ENCODE results near the gene IFT81.
"Not testable (repeated sequence)": the region's sequence is repeated elsewhere in the genome, so short reads cannot be mapped to it uniquely, and the experiment has no call there.

IFT81 gene

DNA sequence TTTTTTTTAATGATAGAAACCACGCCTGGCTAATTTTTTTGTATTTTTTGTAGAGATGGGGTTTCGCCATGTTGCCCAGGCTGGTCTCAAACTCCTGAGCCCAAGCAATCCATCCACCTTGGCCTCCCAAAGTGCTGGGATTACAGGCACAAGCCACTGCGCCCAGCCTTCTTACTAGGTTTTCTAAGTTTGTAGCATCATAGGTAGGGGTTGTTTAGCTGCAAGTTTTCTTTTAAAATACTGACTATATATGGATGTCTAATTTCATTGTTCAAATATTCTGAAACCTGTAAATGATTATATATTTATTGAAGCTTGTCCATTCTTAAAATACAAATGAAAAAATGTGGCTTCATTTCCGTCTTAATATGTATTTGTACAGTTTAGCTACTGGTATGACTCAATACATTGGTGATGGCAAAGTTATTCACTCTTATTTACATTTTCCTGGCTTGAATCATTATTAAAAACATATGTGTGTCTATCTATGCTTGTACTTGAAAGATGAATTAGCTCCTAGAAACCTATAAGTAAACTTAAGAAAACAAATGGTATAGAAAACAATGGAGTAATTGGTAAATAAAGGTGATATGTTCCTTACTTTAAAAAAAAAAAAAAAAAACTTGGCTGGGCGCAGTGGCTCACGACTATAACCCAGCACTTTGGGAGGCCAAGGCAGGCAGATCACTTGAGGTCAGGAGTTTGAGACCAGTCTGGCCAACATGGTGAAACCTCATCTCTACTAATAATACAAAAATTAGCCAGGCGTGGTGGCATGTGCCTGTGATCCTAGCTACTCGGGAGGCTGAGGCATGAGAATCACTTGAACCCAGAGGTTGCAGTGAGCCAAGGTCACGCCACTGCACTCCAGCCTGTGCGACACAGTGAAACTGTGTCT is 87.7 kb downstream of the IFT81 start:
- H3K9me3 ChIP-seq (ENCODE audit: low read length); H2AFZ ChIP-seq (ENCODE audit: low read depth, low read length); H3K4me1 ChIP-seq (ENCODE audit: insufficient read depth, low read length); H3K27me3 ChIP-seq (ENCODE audit: insufficient read depth, low read length); H3K4me3 ChIP-seq (ENCODE audit: low read length): not testable (repeated sequence)
- H3K36me3 ChIP-seq (ENCODE audit: insufficient read depth, low read length) = peaks cover 43% of the 10 kb centered on the region

DNA sequence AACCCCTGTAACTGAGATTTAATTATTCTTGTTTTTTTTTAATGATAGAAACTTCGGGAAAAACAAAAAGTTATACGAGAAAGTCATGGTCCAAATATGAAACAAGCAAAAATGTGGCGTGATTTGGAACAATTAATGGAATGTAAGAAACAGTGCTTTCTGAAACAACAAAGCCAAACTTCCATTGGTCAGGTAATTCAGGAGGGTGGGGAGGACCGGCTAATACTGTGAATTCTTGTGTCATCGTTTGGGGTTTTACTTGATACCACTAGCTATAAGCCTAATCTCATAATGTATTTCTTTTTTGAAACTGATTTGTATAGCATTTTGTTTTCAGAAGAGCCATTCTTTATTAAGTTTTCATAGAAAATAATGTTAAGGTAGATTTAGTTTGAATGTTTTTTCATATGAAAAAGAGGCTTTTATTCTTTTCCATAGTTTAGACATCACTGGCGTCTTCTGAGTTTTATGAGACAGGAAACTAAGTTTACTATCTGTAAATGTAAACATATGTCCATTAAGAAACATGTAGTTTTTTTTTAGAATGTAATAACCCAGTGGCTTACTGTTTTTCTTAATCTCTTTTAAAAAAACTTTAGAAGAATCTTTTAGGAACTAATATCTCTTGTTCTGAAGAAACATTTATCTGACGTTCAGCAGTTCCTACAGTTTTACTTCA is 94.0 kb downstream of the IFT81 start:
- Histone ChIP-seq H3K36me3 (ENCODE audit: insufficient read depth, low read length) (peaks cover 37% of the 10 kb centered on the region), H3K9me3 (ENCODE audit: low read length) (no peaks in the 10 kb centered on the region), H3K27me3 (ENCODE audit: insufficient read depth, low read length) (no peaks in the 10 kb centered on the region), H3K4me1 (ENCODE audit: insufficient read depth, low read length) (no peaks in the 10 kb centered on the region), H2AFZ (ENCODE audit: low read depth, low read length) (no peak overlapping the region), H3K4me3 (ENCODE audit: low read length) (no peak overlapping the region)

DNA sequence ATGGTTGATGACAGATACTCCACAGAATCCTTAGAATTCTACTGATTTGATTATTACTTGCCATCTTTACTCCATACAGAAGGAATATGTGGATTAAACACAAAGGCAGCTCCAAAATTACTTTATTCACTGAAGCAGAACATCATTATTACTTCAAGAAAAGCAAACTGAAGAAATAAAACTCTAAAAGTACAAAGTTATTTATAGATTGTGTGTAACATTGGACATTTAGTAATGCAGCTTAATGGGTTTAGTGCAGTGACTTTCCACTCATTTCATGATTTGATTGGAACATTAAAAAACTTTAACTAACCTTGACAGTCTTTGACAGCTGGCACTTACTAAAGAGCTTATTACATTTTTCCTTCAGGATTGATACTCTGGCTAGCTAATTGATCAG is 97.9 kb downstream of the IFT81 start:
- Histone ChIP-seq H3K9me3 (ENCODE audit: low read length) (no peaks in the 10 kb centered on the region), H3K4me1 (ENCODE audit: insufficient read depth, low read length) (no peaks in the 10 kb centered on the region), H3K27me3 (ENCODE audit: insufficient read depth, low read length) (no peaks in the 10 kb centered on the region), H2AFZ (ENCODE audit: low read depth, low read length) (no peak overlapping the region), H3K4me3 (ENCODE audit: low read length) (no peak overlapping the region), H3K36me3 (ENCODE audit: insufficient read depth, low read length) (peaks cover 39% of the 10 kb centered on the region)

DNA sequence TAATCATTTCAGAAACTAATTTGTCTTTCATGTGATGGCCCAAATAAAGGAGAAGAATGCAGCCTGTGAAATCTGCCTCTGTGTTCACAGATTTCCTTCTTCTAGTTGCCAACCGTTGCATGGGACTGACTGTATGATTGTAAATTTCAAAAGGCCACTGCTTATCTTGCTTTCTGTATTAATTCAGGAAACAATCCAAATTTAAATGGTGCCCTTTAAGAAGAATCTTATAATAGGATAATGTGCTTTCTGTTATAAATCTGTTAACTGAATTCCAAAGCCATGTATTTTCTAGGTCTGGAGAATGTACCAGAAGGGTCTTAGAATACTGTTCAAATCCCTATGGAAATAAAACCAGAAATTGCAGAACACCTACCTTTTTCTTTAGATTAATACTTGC is 98.3 kb downstream of the IFT81 start:
- no peak overlapping the region for H3K4me3 ChIP-seq (ENCODE audit: low read length)
- H3K36me3 ChIP-seq (ENCODE audit: insufficient read depth, low read length) = peaks cover 37% of the 10 kb centered on the region
- H3K4me1 ChIP-seq (ENCODE audit: insufficient read depth, low read length) = no peaks in the 10 kb centered on the region
- H2AFZ ChIP-seq (ENCODE audit: low read depth, low read length) = no peak overlapping the region
- no peaks in the 10 kb centered on the region for H3K27me3 ChIP-seq (ENCODE audit: insufficient read depth, low read length)
- H3K9me3 ChIP-seq (ENCODE audit: low read length) = no peaks in the 10 kb centered on the region

DNA sequence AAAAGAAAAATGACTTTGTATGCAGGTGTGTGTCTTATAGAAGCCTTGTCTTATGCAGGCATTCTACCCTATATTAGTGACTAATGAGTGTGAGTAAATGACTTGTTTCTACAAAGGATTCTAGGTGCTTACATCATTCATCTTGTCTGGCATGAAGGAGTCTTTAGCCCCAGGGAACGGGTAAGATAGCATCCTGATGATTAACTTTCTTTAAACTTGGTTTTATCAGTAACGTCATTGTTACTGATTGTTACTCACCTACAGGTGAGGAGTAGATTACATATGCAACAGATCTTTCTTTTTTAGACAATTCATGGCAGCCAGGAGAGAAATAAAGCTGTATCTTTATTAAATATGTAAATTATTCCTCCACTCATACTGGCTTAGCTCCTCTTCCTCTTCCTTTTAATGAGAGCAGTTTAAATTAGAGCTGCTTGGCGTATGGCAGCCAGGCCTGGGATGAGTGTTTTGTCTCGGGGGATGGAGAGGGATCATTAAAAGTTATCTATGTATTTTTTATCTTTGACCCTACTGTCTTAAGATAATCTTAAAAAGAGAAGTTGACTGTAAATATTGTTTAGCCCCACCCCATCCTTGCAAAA is 99.7 kb downstream of the IFT81 start:
- Histone ChIP-seq H3K9me3 (ENCODE audit: low read length) (no peaks in the 10 kb centered on the region), H3K36me3 (ENCODE audit: insufficient read depth, low read length) (peaks cover 35% of the 10 kb centered on the region), H3K27me3 (ENCODE audit: insufficient read depth, low read length) (no peaks in the 10 kb centered on the region), H3K4me1 (ENCODE audit: insufficient read depth, low read length) (no peaks in the 10 kb centered on the region), H2AFZ (ENCODE audit: low read depth, low read length) (no peak overlapping the region), H3K4me3 (ENCODE audit: low read length) (no peak overlapping the region)

DNA sequence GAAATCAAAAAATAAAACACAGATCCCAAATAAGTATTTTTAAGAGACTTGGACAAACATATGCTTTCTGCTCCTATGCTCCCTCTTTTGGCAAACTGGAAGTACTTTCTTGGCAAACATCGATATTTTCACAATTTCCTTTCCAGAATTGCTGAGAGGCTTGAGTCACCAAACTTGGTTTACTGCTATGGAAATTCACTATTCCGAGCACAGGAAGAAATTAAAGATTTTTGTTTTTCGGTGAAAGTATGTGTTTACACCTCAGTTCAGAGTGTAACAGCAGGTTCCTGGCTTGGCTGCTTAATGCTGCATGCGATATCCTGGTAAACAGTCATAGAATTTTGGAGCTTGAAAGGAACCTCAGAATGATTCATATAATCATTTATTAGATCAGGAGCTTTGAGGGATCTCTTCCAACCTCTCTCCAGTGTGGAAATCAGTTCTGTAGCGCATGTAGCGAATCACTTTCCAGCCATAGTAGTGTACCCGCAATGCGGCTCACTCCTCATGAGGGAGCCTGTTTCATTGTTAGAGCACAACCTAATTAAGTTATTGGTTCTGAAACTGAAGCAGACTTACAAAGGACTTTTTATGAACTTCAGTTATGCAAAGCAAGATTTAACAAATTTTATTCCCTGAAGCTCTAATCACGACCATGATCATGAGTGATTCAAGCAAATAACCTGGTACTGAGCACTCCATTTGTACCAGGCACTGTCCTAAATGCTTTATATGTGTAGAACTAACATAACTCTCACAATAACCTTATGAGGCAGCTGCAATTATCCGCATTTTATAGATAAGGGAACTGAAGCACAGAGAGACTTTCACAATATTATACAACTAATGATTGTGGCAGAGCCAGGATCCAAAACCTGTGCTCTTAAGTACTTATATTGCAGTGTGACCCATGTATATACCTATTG is 100.5 kb downstream of the IFT81 start:
- H3K4me1 ChIP-seq (ENCODE audit: insufficient read depth, low read length) = no peaks in the 10 kb centered on the region
- H2AFZ ChIP-seq (ENCODE audit: low read depth, low read length) = no peak overlapping the region
- H3K36me3 ChIP-seq (ENCODE audit: insufficient read depth, low read length) = peaks cover 35% of the 10 kb centered on the region
- H3K9me3 ChIP-seq (ENCODE audit: low read length) = no peaks in the 10 kb centered on the region
- H3K27me3 ChIP-seq (ENCODE audit: insufficient read depth, low read length) = no peaks in the 10 kb centered on the region
- H3K4me3 ChIP-seq (ENCODE audit: low read length) = no peak overlapping the region

DNA sequence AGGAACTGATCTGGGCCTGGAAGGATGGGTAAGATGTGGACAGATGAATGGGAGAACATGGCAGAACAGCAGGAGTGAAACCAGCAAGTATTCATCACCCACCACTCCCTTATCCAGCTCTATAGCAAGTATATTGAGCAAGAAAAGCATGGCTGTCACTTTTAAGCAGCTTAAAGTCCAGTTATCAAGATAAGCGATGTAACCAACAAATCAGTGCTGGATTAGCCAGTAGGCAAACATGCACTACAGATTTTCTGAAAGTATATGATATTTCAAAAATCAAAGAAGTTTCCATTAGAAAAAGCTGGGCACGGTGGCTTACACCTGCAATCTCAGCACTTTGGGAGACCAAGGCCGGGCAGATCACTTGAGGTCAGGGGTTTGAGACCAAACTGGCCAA is 103.0 kb downstream of the IFT81 start:
- no peak overlapping the region for H3K4me3 ChIP-seq (ENCODE audit: low read length)
- H3K4me1 ChIP-seq (ENCODE audit: insufficient read depth, low read length) = no peaks in the 10 kb centered on the region
- H3K9me3 ChIP-seq (ENCODE audit: low read length) = no peaks in the 10 kb centered on the region

DNA sequence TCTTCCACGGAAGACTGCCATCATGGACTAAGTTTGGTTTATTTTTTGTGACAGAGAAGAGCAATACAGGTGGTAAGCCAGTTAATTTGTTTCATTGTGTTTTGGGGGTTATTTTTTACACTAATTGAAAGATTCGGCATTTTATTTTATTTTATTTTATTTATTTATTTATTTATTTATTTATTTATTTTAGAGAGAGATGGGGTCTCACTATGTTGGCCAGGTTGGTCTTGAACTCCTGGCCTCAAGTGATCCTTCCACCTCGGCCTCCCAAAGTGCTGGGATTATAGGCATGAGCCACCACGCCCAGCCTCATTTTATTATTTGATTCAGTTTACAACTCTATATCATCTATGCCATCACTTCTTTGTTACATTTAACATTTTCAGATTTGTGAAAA is 104.2 kb downstream of the IFT81 start:
- H2AFZ ChIP-seq (ENCODE audit: low read depth, low read length); H3K4me1 ChIP-seq (ENCODE audit: insufficient read depth, low read length): not testable (repeated sequence)

More for the DNA sequence above, 103.0 kb downstream of the IFT81 start:
- no peak overlapping the region for H2AFZ ChIP-seq (ENCODE audit: low read depth, low read length)
- no peaks in the 10 kb centered on the region for H3K27me3 ChIP-seq (ENCODE audit: insufficient read depth, low read length)
- H3K36me3 ChIP-seq (ENCODE audit: insufficient read depth, low read length) = peaks cover 18% of the 10 kb centered on the region

DNA sequence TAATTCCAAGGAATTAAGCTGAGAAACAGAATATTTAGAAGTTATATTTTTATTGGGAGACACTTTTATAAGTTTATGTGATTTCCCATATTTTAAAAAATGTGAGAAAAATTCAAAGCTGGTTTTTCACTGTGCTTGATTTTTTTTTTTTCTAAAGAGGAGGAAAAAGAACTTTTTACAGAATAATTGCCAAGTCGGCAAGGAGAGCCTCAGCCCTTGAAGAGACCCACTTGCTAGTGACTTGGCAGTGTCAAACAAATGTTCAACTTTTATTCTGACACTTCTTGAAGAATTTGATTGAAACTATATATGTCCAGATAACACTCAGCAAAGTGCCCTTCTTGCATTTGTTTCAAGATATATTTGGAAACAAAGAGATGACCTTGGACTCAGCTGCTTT is 104.6 kb downstream of the IFT81 start:
- Histone ChIP-seq H3K4me3 (ENCODE audit: low read length) (no peak overlapping the region), H3K27me3 (ENCODE audit: insufficient read depth, low read length) (no peaks in the 10 kb centered on the region), H3K9me3 (ENCODE audit: low read length) (no peaks in the 10 kb centered on the region), H3K36me3 (ENCODE audit: insufficient read depth, low read length) (peaks cover 13% of the 10 kb centered on the region), H3K4me1 (ENCODE audit: insufficient read depth, low read length) (peaks cover 8% of the 10 kb centered on the region), H2AFZ (ENCODE audit: low read depth, low read length) (no peak overlapping the region)

More for the DNA sequence above, 104.2 kb downstream of the IFT81 start:
- peaks cover 15% of the 10 kb centered on the region for H3K36me3 ChIP-seq (ENCODE audit: insufficient read depth, low read length)
- not testable (repeated sequence) for H3K27me3 ChIP-seq (ENCODE audit: insufficient read depth, low read length); H3K4me3 ChIP-seq (ENCODE audit: low read length); H3K9me3 ChIP-seq (ENCODE audit: low read length)

DNA sequence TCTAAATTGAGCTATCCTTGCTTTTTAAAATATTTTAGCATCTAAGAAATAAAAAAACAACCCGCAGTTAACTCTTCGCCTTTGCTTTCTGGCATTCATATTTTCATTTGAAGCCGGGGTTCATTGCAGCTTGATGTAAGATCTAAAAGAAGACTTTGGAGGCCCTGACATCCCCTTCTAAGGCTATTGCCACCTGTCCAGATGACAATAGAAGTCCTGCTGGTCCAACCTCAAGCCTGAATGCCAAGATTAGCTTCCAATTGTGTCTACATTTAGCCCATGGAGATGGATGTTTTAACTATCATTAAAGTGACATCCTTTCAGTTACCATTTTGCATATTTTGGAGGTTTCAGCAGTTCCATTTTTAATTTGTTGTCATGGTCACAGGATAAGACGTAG is 105.3 kb downstream of the IFT81 start:
- Histone ChIP-seq H3K4me1 (ENCODE audit: insufficient read depth, low read length) (peaks cover 13% of the 10 kb centered on the region), H3K4me3 (ENCODE audit: low read length) (no peak overlapping the region), H3K27me3 (ENCODE audit: insufficient read depth, low read length) (no peaks in the 10 kb centered on the region), H3K9me3 (ENCODE audit: low read length) (no peaks in the 10 kb centered on the region), H2AFZ (ENCODE audit: low read depth, low read length) (no peak overlapping the region), H3K36me3 (ENCODE audit: insufficient read depth, low read length) (peaks cover 7% of the 10 kb centered on the region)

DNA sequence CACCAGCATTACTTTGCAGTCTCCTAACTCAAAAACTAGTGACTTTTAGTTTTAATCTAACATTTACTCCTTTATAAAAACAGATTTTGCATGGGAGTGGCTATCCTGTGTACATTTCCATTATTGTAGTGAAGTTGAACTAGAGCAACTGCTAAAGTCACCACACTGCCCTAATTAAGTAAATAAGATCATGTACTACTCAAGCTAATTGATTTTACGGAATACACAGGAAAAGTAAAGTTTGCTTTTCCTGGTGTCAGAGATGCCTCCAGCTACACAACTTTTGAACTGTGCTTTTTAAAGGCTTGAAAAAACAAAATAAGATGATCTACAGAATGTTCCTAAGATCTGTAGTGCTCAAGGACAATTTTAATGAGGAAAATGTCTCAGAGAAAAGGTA is 106.5 kb downstream of the IFT81 start:
- H3K36me3 ChIP-seq (ENCODE audit: insufficient read depth, low read length) = peaks cover 4% of the 10 kb centered on the region
- no peaks in the 10 kb centered on the region for H3K27me3 ChIP-seq (ENCODE audit: insufficient read depth, low read length)
- H3K4me1 ChIP-seq (ENCODE audit: insufficient read depth, low read length) = peaks cover 13% of the 10 kb centered on the region
- no peak overlapping the region for H2AFZ ChIP-seq (ENCODE audit: low read depth, low read length)
- no peaks in the 10 kb centered on the region for H3K9me3 ChIP-seq (ENCODE audit: low read length)
- no peak overlapping the region for H3K4me3 ChIP-seq (ENCODE audit: low read length)

DNA sequence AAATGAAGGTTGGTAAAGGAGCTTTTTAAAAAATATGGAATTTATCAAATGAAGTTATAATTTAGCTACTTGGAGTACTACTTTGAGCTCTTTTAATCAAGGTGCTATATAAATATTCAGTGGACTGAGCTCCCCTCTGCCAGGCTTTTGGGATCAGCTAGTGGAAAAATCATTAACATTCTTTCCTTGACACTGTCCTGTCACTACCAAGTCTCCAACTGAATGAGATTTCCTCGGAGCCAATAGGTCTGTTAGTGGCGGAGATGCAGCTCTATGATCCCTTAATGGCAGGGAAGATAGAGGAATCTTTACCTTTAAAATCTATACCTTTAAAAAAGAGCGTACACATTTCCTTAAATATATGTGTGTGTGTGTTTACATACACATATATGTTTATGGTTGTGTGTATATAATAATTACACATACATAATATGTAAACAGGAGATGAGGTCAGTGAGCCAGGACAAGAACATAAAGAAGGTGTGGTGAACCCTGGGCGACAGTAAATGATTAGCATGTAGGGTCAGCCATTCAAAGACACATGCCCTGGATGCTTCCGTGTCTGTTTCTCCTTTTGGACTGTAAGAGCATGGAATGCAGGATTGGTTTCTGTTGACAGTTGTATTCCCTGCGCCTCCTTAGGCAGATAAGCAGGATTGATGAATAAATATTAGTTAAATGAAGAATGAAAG is 109.2 kb downstream of the IFT81 start:
- Histone ChIP-seq H3K36me3 (ENCODE audit: insufficient read depth, low read length) (no peaks in the 10 kb centered on the region), H3K27me3 (ENCODE audit: insufficient read depth, low read length) (no peaks in the 10 kb centered on the region), H3K9me3 (ENCODE audit: low read length) (no peaks in the 10 kb centered on the region), H2AFZ (ENCODE audit: low read depth, low read length) (no peak overlapping the region), H3K4me1 (ENCODE audit: insufficient read depth, low read length) (peaks cover 13% of the 10 kb centered on the region), H3K4me3 (ENCODE audit: low read length) (no peak overlapping the region)

All from neuron (in vitro differentiated cells).